ENCODE data around the gene MAD1L1.

The MAD1L1 gene

GRCh38 chr7:1814089-1814811 lies 418.5 kb downstream of the MAD1L1 start:
- DNase-seq (ENCODE audit: low read depth) = no peak

- no peak for DNase-seq (ENCODE audit: low read depth)
Measured at GRCh38 chr7:1813394-1814088, 419.2 kb downstream of the MAD1L1 start.

- DNase-seq (ENCODE audit: low read depth) = no peak
Measured at GRCh38 chr7:1812509-1813393, 420.0 kb downstream of the MAD1L1 start.

- no peak for DNase-seq (ENCODE audit: low read depth)
Measured at GRCh38 chr7:1811850-1812508, 420.8 kb downstream of the MAD1L1 start.

- no peak for DNase-seq (ENCODE audit: low read depth)
Measured at GRCh38 chr7:1810961-1811849, 421.5 kb downstream of the MAD1L1 start.

GRCh38 chr7:1810521-1810920 lies 422.2 kb downstream of the MAD1L1 start:
- DNase-seq (ENCODE audit: low read depth) = no peak

- DNase-seq (ENCODE audit: low read depth) = no peak
Measured at GRCh38 chr7:1809601-1810258, 423.0 kb downstream of the MAD1L1 start.

- no peak for DNase-seq (ENCODE audit: low read depth)
Measured at GRCh38 chr7:1809070-1809469, 423.7 kb downstream of the MAD1L1 start.

- no peak for DNase-seq (ENCODE audit: low read depth)
Measured at GRCh38 chr7:1807821-1808600, 424.7 kb downstream of the MAD1L1 start.

- no peak for DNase-seq (ENCODE audit: low read depth)
Measured at GRCh38 chr7:1806354-1806753, 426.4 kb downstream of the MAD1L1 start.

- DNase-seq (ENCODE audit: low read depth) = no peak
Measured at GRCh38 chr7:1804310-1804709, 428.4 kb downstream of the MAD1L1 start.

- no peak for DNase-seq (ENCODE audit: low read depth)
Measured at GRCh38 chr7:1802899-1803298, 429.8 kb downstream of the MAD1L1 start.

GRCh38 chr7:1800902-1801301 lies 431.8 kb downstream of the MAD1L1 start:
- no peak for DNase-seq (ENCODE audit: low read depth)

- DNase-seq (ENCODE audit: low read depth) = no peak
Measured at GRCh38 chr7:1798191-1798590, 434.6 kb downstream of the MAD1L1 start.

- no peak for DNase-seq (ENCODE audit: low read depth)
Measured at GRCh38 chr7:1794888-1795542, 437.7 kb downstream of the MAD1L1 start.

GRCh38 chr7:1787681-1788235 lies 445.0 kb downstream of the MAD1L1 start:
- DNase-seq (ENCODE audit: low read depth) = no peak

GRCh38 chr7:1787241-1787640 lies 445.5 kb downstream of the MAD1L1 start:
- DNase-seq (ENCODE audit: low read depth) = no peak

GRCh38 chr7:1785839-1786238 lies 446.9 kb downstream of the MAD1L1 start:
- no peak for DNase-seq (ENCODE audit: low read depth)

GRCh38 chr7:1781369-1781768 lies 451.4 kb downstream of the MAD1L1 start:
- no peak for DNase-seq (ENCODE audit: low read depth)
